Measurements from ENCODE around the gene SPSB4. TPM values are rescaled to one million over a fixed set of nuclear protein-coding genes. Genes with fewer than 3 reads are reported as not detected.

Gene SPSB4
- total and polyA plus RNA-seq, 9 of the 15 experiments (the other 6 are each of a cell fraction or from before 2014, with no cell fraction given), result not detected

- no peak overlapping the region for H3K4me3 ChIP-seq
- TF ChIP-seq ATF1 (CRISPR knock-in tag; IDR thresholded peaks at IDR 0.05) (no peak), ATF1 (tag; IDR thresholded peaks at IDR 0.05) (no peak), FOXA1 (IDR thresholded peaks at IDR 0.05; ENCODE audit: borderline replicate concordance) (no peak), HOXB6 (CRISPR knock-in tag; IDR thresholded peaks at IDR 0.05; ENCODE audit: borderline replicate concordance) (no peak), CBX5 (IDR thresholded peaks at IDR 0.05; ENCODE audit: borderline replicate concordance, low read depth) (no peak), NR2C1 (IDR thresholded peaks at IDR 0.05) (no peak), NR2C1 (tag; IDR thresholded peaks at IDR 0.05) (no peak), ZKSCAN8 (CRISPR knock-in tag; IDR thresholded peaks at IDR 0.05) (no peak)
- no peak overlapping the region for H3K27ac ChIP-seq (ENCODE audit: extremely low read depth, low read depth, low read length)
- no peaks in the 10 kb centered on the region; a peak in 1 of 5 replicates for H3K4me1 ChIP-seq (replicated peaks in 1 of 2; ENCODE audit: control insufficient read depth in 2 of 2, insufficient read depth in 2 of 2, low read length in 2 of 2)
- 3% methylated on average over 23 of the region's 23 CpGs for WGBS (ENCODE audit: insufficient coverage, low coverage, missing lambda C conversion rate)
- peaks cover 35 to 69% of the 10 kb centered on the region in 2 experiments for H3K27me3 ChIP-seq (ENCODE audit: control insufficient read depth in 2 of 2, insufficient read depth in 2 of 2, low read length in 2 of 2)
- in situ Hi-C loops (cut with MboI) (no loop called here), intact Hi-C loops (cut with micrococcal nuclease) (no loop called here)
- ChIA-PET POLR2A (no interaction called here), CTCF (ENCODE audit: low intra/inter-chr PET ratio) (no interaction called here)
- no peaks in the 10 kb centered on the region for H3K79me2 ChIP-seq (ENCODE audit: control insufficient read depth, insufficient read depth, low read length)
- no peaks in the 10 kb centered on the region for H3K36me3 ChIP-seq (ENCODE audit: control insufficient read depth, insufficient read depth, low read length)
- H3K4me2 ChIP-seq (ENCODE audit: insufficient read depth, low read length), result no peak overlapping the region
- ATAC-seq (no peak; the same call in 2 of the 3 replicates), DNase-seq (ENCODE audit: extremely low read depth in 1 of 4, low spot score in 3 of 4) (no peak), FAIRE-seq (no peak)
- H3K9me3 ChIP-seq (replicated peaks; ENCODE audit: control insufficient read depth, insufficient read depth, low read depth, low read length), result no peaks in the 10 kb centered on the region
- no peak overlapping the region for H2AFZ ChIP-seq (ENCODE audit: low read depth, low read length)
- no peak overlapping the region for H3K9ac ChIP-seq (ENCODE audit: insufficient read depth in 1 of 2, low read depth in 2 of 2, low read length in 2 of 2)
- 0 out of 2 replicates have a peak, but pooled peaks cover 8% of the 10 kb centered on the region for H4K20me1 ChIP-seq (replicated peaks; ENCODE audit: control insufficient read depth, insufficient read depth, low read length)
- BruUV-seq (replicated peaks), result no TSS peak
- H3K9me1 ChIP-seq (ENCODE audit: control insufficient read depth, insufficient read depth, low read length), result peaks cover 3% of the 10 kb centered on the region
Measured at GRCh38 chr3:141076797-141077571, 25.8 kb downstream of the SPSB4 start.
